ENCODE data around the gene RCSD1.

Gene RCSD1

DNA sequence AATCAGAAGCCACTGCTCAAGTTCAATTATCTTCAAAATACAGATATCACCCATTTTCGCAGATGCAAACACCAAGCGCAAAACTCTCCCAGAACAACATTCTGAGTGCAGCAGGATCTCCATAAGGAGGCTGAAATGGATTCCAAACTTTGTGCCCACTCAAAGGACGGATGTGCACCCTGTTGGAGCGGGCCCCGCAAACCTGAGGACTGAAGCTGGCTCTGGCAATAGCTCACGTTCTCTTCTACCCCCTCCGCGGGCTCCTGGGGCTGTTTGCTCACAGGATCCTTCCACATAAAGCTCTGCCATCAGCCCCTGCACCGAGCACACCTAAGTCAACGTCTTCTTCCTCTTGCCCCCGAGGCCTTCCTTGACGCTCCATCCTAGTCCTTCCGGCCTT is 11.7 kb upstream of the RCSD1 start:
- Histone ChIP-seq H3K27me3 (ENCODE audit: insufficient read depth, low read length) (no peaks in the 10 kb centered on the region), H3K4me2 (ENCODE audit: low read length) (no peak overlapping the region), H3K4ac (ENCODE audit: low read depth, low read length) (no peak overlapping the region), H2BK5ac (ENCODE audit: low read depth, low read length, poor library complexity) (no peak overlapping the region), H3K9ac (ENCODE audit: low read length) (no peak overlapping the region), H3K18ac (ENCODE audit: low read length) (no peak overlapping the region), H3K79me2 (ENCODE audit: control insufficient read depth, insufficient read depth, low read length, poor library complexity) (no peaks in the 10 kb centered on the region), H3K4me1 (ENCODE audit: control insufficient read depth in 1 of 2, insufficient read depth in 2 of 2, low read length in 2 of 2) (peaks cover 2 to 7% of the 10 kb centered on the region in 2 experiments), H3K4me3 (ENCODE audit: low read depth, low read length) (no peak overlapping the region), H3K9me3 (ENCODE audit: insufficient read depth, low read depth, low read length) (no peaks in the 10 kb centered on the region), H4K91ac (ENCODE audit: low read depth, low read length) (no peak overlapping the region), H2AFZ (ENCODE audit: insufficient read depth, low read length, poor library complexity) (no peak overlapping the region), H3K14ac (ENCODE audit: low read length) (no peak overlapping the region), H3K79me1 (ENCODE audit: low read length) (no peaks in the 10 kb centered on the region), H2BK120ac (ENCODE audit: insufficient read depth, low read length, poor library complexity) (no peak overlapping the region), H3K36me3 (ENCODE audit: control insufficient read depth in 1 of 2, insufficient read depth in 2 of 2, low read length in 2 of 2) (no peaks in the 10 kb centered on the region), H3K23ac (ENCODE audit: low read length) (no peak overlapping the region), H4K12ac (ENCODE audit: low read depth, low read length) (no peak overlapping the region), H2AK5ac (ENCODE audit: low read length) (no peak overlapping the region), H3K27ac (ENCODE audit: low read depth, low read length) (no peak overlapping the region), H2BK12ac (ENCODE audit: low read length) (no peak overlapping the region), H4K8ac (ENCODE audit: low read depth, low read length) (no peak overlapping the region)
- WGBS (ENCODE audit: extremely low coverage, insufficient coverage, insufficient read length), result no CpG with 5 or more reads among the region's 13 CpGs
- no peak for DNase-seq

- no peaks in the 10 kb centered on the region for H3K36me3 ChIP-seq (ENCODE audit: control insufficient read depth in 1 of 2, insufficient read depth in 2 of 2, low read length in 2 of 2)
- no peaks in the 10 kb centered on the region for H3K9me3 ChIP-seq (ENCODE audit: insufficient read depth, low read depth, low read length)
- no peak overlapping the region for H3K4me3 ChIP-seq (ENCODE audit: low read depth, low read length)
- no peak overlapping the region for H3K9ac ChIP-seq (ENCODE audit: low read length)
- H2BK5ac ChIP-seq (ENCODE audit: low read depth, low read length, poor library complexity), result no peak overlapping the region
- no peak overlapping the region for H2AFZ ChIP-seq (ENCODE audit: insufficient read depth, low read length, poor library complexity)
- no peak overlapping the region for H4K12ac ChIP-seq (ENCODE audit: low read depth, low read length)
- no peak overlapping the region for H3K27ac ChIP-seq (ENCODE audit: low read depth, low read length)
- DNase-seq, result no peak
- H3K4me2 ChIP-seq (ENCODE audit: low read length), result no peak overlapping the region
- H4K8ac ChIP-seq (ENCODE audit: low read depth, low read length), result no peak overlapping the region
- H3K4ac ChIP-seq (ENCODE audit: low read depth, low read length), result no peak overlapping the region
- no peaks in the 10 kb centered on the region for H3K79me1 ChIP-seq (ENCODE audit: low read length)
- H3K27me3 ChIP-seq (ENCODE audit: insufficient read depth, low read length), result no peaks in the 10 kb centered on the region
- H3K18ac ChIP-seq (ENCODE audit: low read length), result no peak overlapping the region
- no peak overlapping the region for H2BK120ac ChIP-seq (ENCODE audit: insufficient read depth, low read length, poor library complexity)
- no peaks in the 10 kb centered on the region for H3K79me2 ChIP-seq (ENCODE audit: control insufficient read depth, insufficient read depth, low read length, poor library complexity)
- no CpG with 5 or more reads among the region's 3 CpGs for WGBS (ENCODE audit: extremely low coverage, insufficient coverage, insufficient read length)
- H4K91ac ChIP-seq (ENCODE audit: low read depth, low read length), result no peak overlapping the region
- H3K23ac ChIP-seq (ENCODE audit: low read length), result no peak overlapping the region
- no peak overlapping the region for H2BK12ac ChIP-seq (ENCODE audit: low read length)
- no peak overlapping the region for H3K14ac ChIP-seq (ENCODE audit: low read length)
- H3K4me1 ChIP-seq (ENCODE audit: control insufficient read depth in 1 of 2, insufficient read depth in 2 of 2, low read length in 2 of 2), result peaks cover 2 to 7% of the 10 kb centered on the region in 2 experiments
- no peak overlapping the region for H2AK5ac ChIP-seq (ENCODE audit: low read length)
Observed at GRCh38 chr1:167618789-167619188, 11.2 kb upstream of the RCSD1 start.

GRCh38 chr1:167620002-167620401 is 10.0 kb upstream of the RCSD1 start:
- WGBS (ENCODE audit: extremely low coverage, insufficient coverage, insufficient read length), result no CpG with 5 or more reads among the region's 5 CpGs
- Histone ChIP-seq H2AFZ (ENCODE audit: insufficient read depth, low read length, poor library complexity) (no peak overlapping the region), H3K14ac (ENCODE audit: low read length) (no peak overlapping the region), H3K4me1 (ENCODE audit: control insufficient read depth in 1 of 2, insufficient read depth in 2 of 2, low read length in 2 of 2) (peaks cover 2 to 7% of the 10 kb centered on the region in 2 experiments), H4K91ac (ENCODE audit: low read depth, low read length) (no peak overlapping the region), H3K36me3 (ENCODE audit: control insufficient read depth in 1 of 2, insufficient read depth in 2 of 2, low read length in 2 of 2) (no peaks in the 10 kb centered on the region), H3K27ac (ENCODE audit: low read depth, low read length) (no peak overlapping the region), H3K79me2 (ENCODE audit: control insufficient read depth, insufficient read depth, low read length, poor library complexity) (no peaks in the 10 kb centered on the region), H2BK12ac (ENCODE audit: low read length) (no peak overlapping the region), H3K18ac (ENCODE audit: low read length) (no peak overlapping the region), H3K23ac (ENCODE audit: low read length) (no peak overlapping the region), H3K9ac (ENCODE audit: low read length) (no peak overlapping the region), H4K8ac (ENCODE audit: low read depth, low read length) (no peak overlapping the region), H3K4ac (ENCODE audit: low read depth, low read length) (no peak overlapping the region), H4K12ac (ENCODE audit: low read depth, low read length) (no peak overlapping the region), H3K79me1 (ENCODE audit: low read length) (no peaks in the 10 kb centered on the region), H3K9me3 (ENCODE audit: insufficient read depth, low read depth, low read length) (peaks cover 1% of the 10 kb centered on the region), H2BK120ac (ENCODE audit: insufficient read depth, low read length, poor library complexity) (no peak overlapping the region), H3K27me3 (ENCODE audit: insufficient read depth, low read length) (no peaks in the 10 kb centered on the region), H3K4me2 (ENCODE audit: low read length) (no peak overlapping the region), H3K4me3 (ENCODE audit: low read depth, low read length) (no peak overlapping the region), H2BK5ac (ENCODE audit: low read depth, low read length, poor library complexity) (no peak overlapping the region), H2AK5ac (ENCODE audit: low read length) (no peak overlapping the region)
- DNase-seq, result no peak

DNA sequence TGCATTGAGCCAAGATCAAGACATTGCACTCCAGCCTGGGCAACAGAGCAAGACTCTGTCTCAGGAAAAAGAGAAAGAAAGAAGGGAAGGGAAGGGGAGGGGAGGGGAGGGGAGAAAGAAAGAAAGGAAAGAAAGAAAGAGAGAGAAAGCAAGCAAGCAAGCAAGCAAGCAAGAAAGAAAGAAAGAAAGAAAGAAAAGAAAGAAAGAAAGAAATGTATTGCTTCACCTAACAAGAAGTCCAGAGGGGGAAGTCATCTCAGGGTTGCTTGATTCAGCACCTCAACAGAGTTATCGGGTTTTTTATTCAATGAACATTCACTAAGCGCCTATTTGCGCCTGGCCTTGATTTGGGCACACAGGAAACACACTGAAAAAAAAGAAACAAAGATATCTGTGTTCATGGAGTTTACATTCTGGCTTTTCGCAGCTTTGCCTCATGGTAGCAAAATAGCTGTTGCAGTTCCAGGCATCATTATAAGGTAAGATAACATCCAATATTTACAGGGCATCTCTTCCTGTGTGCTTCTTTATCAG is 8.2 kb upstream of the RCSD1 start:
- Histone ChIP-seq H3K14ac (ENCODE audit: low read length) (no peak overlapping the region), H3K36me3 (ENCODE audit: control insufficient read depth in 1 of 2, insufficient read depth in 2 of 2, low read length in 2 of 2) (no peaks in the 10 kb centered on the region), H4K12ac (ENCODE audit: low read depth, low read length) (no peak overlapping the region), H3K4ac (ENCODE audit: low read depth, low read length) (no peak overlapping the region), H3K23ac (ENCODE audit: low read length) (no peak overlapping the region), H3K27ac (ENCODE audit: low read depth, low read length) (no peak overlapping the region), H3K4me1 (ENCODE audit: control insufficient read depth in 1 of 2, insufficient read depth in 2 of 2, low read length in 2 of 2) (peaks cover 2 to 7% of the 10 kb centered on the region in 2 experiments), H3K27me3 (ENCODE audit: insufficient read depth, low read length) (no peaks in the 10 kb centered on the region), H4K8ac (ENCODE audit: low read depth, low read length) (no peak overlapping the region), H2AFZ (ENCODE audit: insufficient read depth, low read length, poor library complexity) (no peak overlapping the region), H3K79me1 (ENCODE audit: low read length) (no peaks in the 10 kb centered on the region), H2BK5ac (ENCODE audit: low read depth, low read length, poor library complexity) (no peak overlapping the region), H3K18ac (ENCODE audit: low read length) (no peak overlapping the region), H2BK12ac (ENCODE audit: low read length) (no peak overlapping the region), H2BK120ac (ENCODE audit: insufficient read depth, low read length, poor library complexity) (no peak overlapping the region), H4K91ac (ENCODE audit: low read depth, low read length) (no peak overlapping the region), H3K4me2 (ENCODE audit: low read length) (no peak overlapping the region), H3K9ac (ENCODE audit: low read length) (no peak overlapping the region), H3K4me3 (ENCODE audit: low read depth, low read length) (no peak overlapping the region), H2AK5ac (ENCODE audit: low read length) (no peak overlapping the region), H3K9me3 (ENCODE audit: insufficient read depth, low read depth, low read length) (peaks cover 2% of the 10 kb centered on the region), H3K79me2 (ENCODE audit: control insufficient read depth, insufficient read depth, low read length, poor library complexity) (no peaks in the 10 kb centered on the region)
- no peak for DNase-seq
- WGBS (ENCODE audit: extremely low coverage, insufficient coverage, insufficient read length), result no CpG with 5 or more reads among the region's 4 CpGs

Data from trophoblast cell (in vitro differentiated cells and primary cell).